DOHH2 (cell line): ENCODE measurements around the gene LPIN1.

Source experiments
- H3F3A ChIP-seq: fragments of 200-600 bp; sonication (generic), shearing (Covaris generic); 2 replicates; pipeline ENCODE4 v1.6.0; 2016; ENCODE audit warnings: antibody characterized with exemption, mild to moderate bottlenecking; ENCODE audit not compliant: control insufficient read depth, insufficient read depth
- H3K27ac ChIP-seq: fragments of 200-600 bp; sonication (generic); 2 replicates; pipeline ENCODE4 v1.5.1; 2014; ENCODE audit warnings: low read depth, mild to moderate bottlenecking, low read length, moderate library complexity
- H3K27me3 ChIP-seq: fragments of 200-600 bp; sonication (generic); 2 replicates; pipeline ENCODE4 v1.6.1; 2014; ENCODE audit warnings: mild to moderate bottlenecking, low read length, mixed read lengths; ENCODE audit not compliant: control insufficient read depth
- H3K36me3 ChIP-seq: fragments of 200-600 bp; sonication (generic); 2 replicates; pipeline ENCODE4 v1.6.1; 2014; ENCODE audit warnings: mild to moderate bottlenecking, low read length, moderate library complexity, mixed read lengths; ENCODE audit not compliant: control insufficient read depth
- H3K4me1 ChIP-seq: fragments of 200-600 bp; sonication (generic); 2 replicates; pipeline ENCODE4 v1.6.1; 2014; ENCODE audit warnings: mild to moderate bottlenecking, low read length, mixed read lengths; ENCODE audit not compliant: control insufficient read depth
- H3K4me2 ChIP-seq: fragments of 200-600 bp; sonication (generic); 2 replicates; pipeline ENCODE4 v1.6.0; 2014; ENCODE audit warnings: mild to moderate bottlenecking, low read length, moderate library complexity
- H3K4me3 ChIP-seq: fragments of 200-600 bp; sonication (generic); 2 replicates; pipeline ENCODE4 v1.5.1; 2014; ENCODE audit warnings: mild to moderate bottlenecking, low read length, mixed read lengths
- H3K79me2 ChIP-seq: fragments of 200-600 bp; sonication (generic); 2 replicates; pipeline ENCODE4 v1.6.1; 2014; ENCODE audit warnings: mild to moderate bottlenecking, low read length, mixed read lengths; ENCODE audit not compliant: control insufficient read depth
- H3K9me2 ChIP-seq: fragments of 200-600 bp; sonication (generic); replicated peaks from 2 replicates; pipeline ENCODE4 v1.6.1; 2014; ENCODE audit warnings: mild to moderate bottlenecking, low read length, mixed read lengths; ENCODE audit not compliant: control insufficient read depth
- H3K9me3 ChIP-seq: fragments of 200-600 bp; sonication (generic); 2 replicates; pipeline ENCODE4 v1.6.1; 2014; ENCODE audit warnings: antibody characterized with exemption, low read length, mixed read lengths; ENCODE audit not compliant: control insufficient read depth, insufficient read depth
- H4K20me1 ChIP-seq: fragments of 200-600 bp; sonication (generic); 2 replicates; pipeline ENCODE4 v1.6.0; 2014; ENCODE audit warnings: low read depth, mild to moderate bottlenecking, antibody characterized with exemption, low read length, moderate library complexity; ENCODE audit not compliant: control insufficient read depth, insufficient read depth
- CTCF ChIP-seq: fragments of 200-600 bp; sonication (generic); IDR thresholded peaks from one replicate; pipeline ENCODE4 v1.5.1; 2014; ENCODE audit warnings: antibody characterized with exemption, mild to moderate bottlenecking, low read depth, low read length; ENCODE audit not compliant: poor library complexity, severe bottlenecking
- EZH2phosphoT487 ChIP-seq: fragments of 200-600 bp; sonication (generic); IDR thresholded peaks from 2 replicates; pipeline ENCODE4 v1.6.1; 2017; ENCODE audit warnings: borderline replicate concordance, mild to moderate bottlenecking, antibody characterized with exemption, low read length, moderate library complexity, mixed read lengths

LPIN1 gene

GRCh38 chr2:11831415-11831814 is 85.0 kb downstream of the LPIN1 start:
- no peaks in the 10 kb centered on the region for H4K20me1 ChIP-seq
- peaks cover 5% of the 10 kb centered on the region; the same call in 1 of the 2 replicates for H3K9me3 ChIP-seq
- H3K27ac ChIP-seq, result peak overlapping the region; percentile 91
- H3K79me2 ChIP-seq, result no peaks in the 10 kb centered on the region
- H3K4me3 ChIP-seq, result no peak overlapping the region; the same call in 1 of the 2 replicates
- no peaks in the 10 kb centered on the region for H3K9me2 ChIP-seq
- H3K4me1 ChIP-seq, result peaks cover 63% of the 10 kb centered on the region
- H3K27me3 ChIP-seq, result no peaks in the 10 kb centered on the region
- peaks cover 11% of the 10 kb centered on the region for H3F3A ChIP-seq
- no peak for TF ChIP-seq CTCF
- no peak for TF ChIP-seq EZH2phosphoT487
- H3K36me3 ChIP-seq, result no peaks in the 10 kb centered on the region
- peak overlapping the region; percentile 55; the same call in 1 of the 2 replicates for H3K4me2 ChIP-seq

GRCh38 chr2:11832531-11832930 is 86.1 kb downstream of the LPIN1 start:
- Histone ChIP-seq H3K27me3 (no peaks in the 10 kb centered on the region), H3K27ac (no peak overlapping the region), H3K4me3 (no peak overlapping the region), H3K4me1 (peaks cover 70% of the 10 kb centered on the region), H3F3A (peaks cover 11% of the 10 kb centered on the region), H3K9me3 (peaks cover 5% of the 10 kb centered on the region; the same call in 1 of the 2 replicates), H4K20me1 (no peaks in the 10 kb centered on the region), H3K79me2 (no peaks in the 10 kb centered on the region), H3K4me2 (peak overlapping the region; percentile 55; the same call in 1 of the 2 replicates), H3K36me3 (no peaks in the 10 kb centered on the region), H3K9me2 (no peaks in the 10 kb centered on the region)
- no peak for TF ChIP-seq EZH2phosphoT487

GRCh38 chr2:11833601-11834000 is 87.2 kb downstream of the LPIN1 start:
- Histone ChIP-seq H3K9me2 (no peaks in the 10 kb centered on the region), H3K9me3 (peaks cover 5% of the 10 kb centered on the region; the same call in 1 of the 2 replicates), H3K36me3 (no peaks in the 10 kb centered on the region), H3F3A (peaks cover 11% of the 10 kb centered on the region), H3K79me2 (no peaks in the 10 kb centered on the region), H3K27ac (peak overlapping the region; percentile 3; the same call in 1 of the 2 replicates), H3K4me2 (peak overlapping the region; percentile 55), H3K27me3 (no peaks in the 10 kb centered on the region), H3K4me3 (peak overlapping the region; percentile 46), H4K20me1 (no peaks in the 10 kb centered on the region), H3K4me1 (peaks cover 70% of the 10 kb centered on the region)
- TF ChIP-seq CTCF, result no peak
- no peak for TF ChIP-seq EZH2phosphoT487

GRCh38 chr2:11835403-11835802 is 89.0 kb downstream of the LPIN1 start:
- H3K27me3 ChIP-seq, result no peaks in the 10 kb centered on the region
- H3F3A ChIP-seq, result peaks cover 4% of the 10 kb centered on the region
- H3K36me3 ChIP-seq, result no peaks in the 10 kb centered on the region
- TF ChIP-seq CTCF (no peak), EZH2phosphoT487 (no peak)
- peaks cover 5% of the 10 kb centered on the region; the same call in 1 of the 2 replicates for H3K9me3 ChIP-seq
- no peak overlapping the region for H3K4me3 ChIP-seq
- no peaks in the 10 kb centered on the region for H3K79me2 ChIP-seq
- H3K9me2 ChIP-seq, result no peaks in the 10 kb centered on the region
- H4K20me1 ChIP-seq, result no peaks in the 10 kb centered on the region
- H3K27ac ChIP-seq, result no peak overlapping the region
- H3K4me2 ChIP-seq, result no peak overlapping the region
- H3K4me1 ChIP-seq, result peaks cover 53% of the 10 kb centered on the region
